ENCODE measurements around the gene IFT122. TPM values are rescaled to one million over a fixed set of nuclear protein-coding genes. Genes with fewer than 3 reads are reported as not detected.
"Not testable (repeated sequence)": the region's sequence is repeated elsewhere in the genome, so short reads cannot be mapped to it uniquely, and the experiment has no call there.

IFT122 gene
- total RNA-seq, 2 experiments from 2014 or later, result 22.7 to 26.7 TPM

DNA sequence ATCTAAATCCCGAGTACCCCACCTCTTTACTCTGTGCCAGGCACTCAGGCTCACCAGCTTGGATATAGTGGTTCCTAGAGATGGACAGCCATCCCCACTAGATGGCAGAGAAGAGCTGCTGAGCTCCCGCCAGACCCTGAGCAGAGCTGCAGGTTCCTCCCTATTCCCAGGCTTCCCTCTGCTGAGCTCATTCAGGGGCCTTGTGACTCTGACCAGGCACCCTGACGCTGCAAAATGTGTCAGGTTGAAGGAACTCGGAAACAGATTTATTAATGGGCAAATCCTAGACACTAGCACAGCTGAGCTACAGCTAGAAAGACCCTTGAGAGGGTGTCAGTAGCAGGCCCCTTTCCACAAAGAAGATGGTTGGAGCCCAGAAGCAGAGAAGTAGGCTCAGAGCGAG, 50.2 kb downstream of the IFT122 start:
- Mint-ChIP-seq H3K27me3 (no peaks in the 10 kb centered on the region), H3K4me1 (ENCODE audit: low read depth) (no peaks in the 10 kb centered on the region), H3K4me3 (no peak overlapping the region), H3K36me3 (ENCODE audit: low read depth) (peaks cover 36% of the 10 kb centered on the region), H3K27ac (no peak overlapping the region), H3K9me3 (no peaks in the 10 kb centered on the region)
- TF ChIP-seq CTCF (IDR thresholded peaks at IDR 0.05), result peak; percentile 86
- no peaks in the 10 kb centered on the region for H3K27me3 ChIP-seq (ENCODE audit: control insufficient read depth in 1 of 2, insufficient read depth in 2 of 2, low read length in 2 of 2)
- no peak overlapping the region for H3K27ac ChIP-seq (ENCODE audit: low read depth in 1 of 2, low read length in 2 of 2)
- peaks cover 6% of the 10 kb centered on the region for H3K36me3 ChIP-seq (ENCODE audit: insufficient read depth, low read length)
- intact Hi-C loops (cut with DNase I, micrococcal nuclease), result loop anchor here (1.0 to 5.0 kb wide), 7 partner anchors 117 to 445 kb away; partner anchors contain the start of gene PLXND1 (in 1 of the 2)
- H3K9me3 ChIP-seq (ENCODE audit: control insufficient read depth in 1 of 2, insufficient read depth in 1 of 2, low read length in 2 of 2), result no peaks in the 10 kb centered on the region
- DNase-seq (peak; percentile 22 to 83 (median 42)), ATAC-seq (ENCODE audit: poor library complexity) (peak; percentile 98)
- H3K4me1 ChIP-seq (ENCODE audit: insufficient read depth, low read length), result peaks cover 6% of the 10 kb centered on the region
- ChIA-PET POLR2A (interaction anchor here (0.6 to 1.1 kb wide), 5 partner anchors 51 to 1403 kb away, joined by 3 to 5 read pairs (median 4); partner anchors contain the start of genes ATP2C1, IFT122 and MBD4), CTCF (interaction anchor here (0.6 to 1.4 kb wide), 9 partner anchors 10 to 343 kb away, joined by 3 to 6 read pairs (median 3); no protein-coding TSS in a partner anchor)
- H3K4me3 ChIP-seq (ENCODE audit: low read length), result no peak overlapping the region

GRCh38 chr3:129491077-129491476, 51.1 kb downstream of the IFT122 start:
- H3K27me3 ChIP-seq (ENCODE audit: control insufficient read depth in 1 of 2, insufficient read depth in 2 of 2, low read length in 2 of 2); H3K9me3 ChIP-seq (ENCODE audit: control insufficient read depth in 1 of 2, insufficient read depth in 1 of 2, low read length in 2 of 2); ATAC-seq (ENCODE audit: poor library complexity); H3K27ac Mint-ChIP-seq; H3K36me3 ChIP-seq (ENCODE audit: insufficient read depth, low read length); DNase-seq; H3K4me3 ChIP-seq (ENCODE audit: low read length); H3K27me3 Mint-ChIP-seq; H3K4me1 Mint-ChIP-seq (ENCODE audit: low read depth); H3K27ac ChIP-seq (ENCODE audit: low read depth in 1 of 2, low read length in 2 of 2); H3K4me1 ChIP-seq (ENCODE audit: insufficient read depth, low read length); H3K4me3 Mint-ChIP-seq; CTCF ChIA-PET; H3K9me3 Mint-ChIP-seq; POLR2A ChIA-PET: not testable (repeated sequence)
- intact Hi-C loops (cut with DNase I, micrococcal nuclease), result loop anchor here in 1 of 2 experiments (2.0 to 5.0 kb wide), 3 partner anchors 116 to 338 kb away; partner anchors contain the start of gene PLXND1
- H3K36me3 Mint-ChIP-seq (ENCODE audit: low read depth), result peaks cover 32% of the 10 kb centered on the region

- Mint-ChIP-seq H3K36me3 (ENCODE audit: low read depth) (peaks cover 29% of the 10 kb centered on the region), H3K4me1 (ENCODE audit: low read depth) (no peaks in the 10 kb centered on the region), H3K27me3 (no peaks in the 10 kb centered on the region), H3K9me3 (no peaks in the 10 kb centered on the region), H3K27ac (no peak overlapping the region), H3K4me3 (no peak overlapping the region)
- no peak for TF ChIP-seq CTCF (IDR thresholded peaks at IDR 0.05)
- no peak overlapping the region for H3K27ac ChIP-seq (ENCODE audit: low read depth in 1 of 2, low read length in 2 of 2)
- intact Hi-C loops (cut with DNase I, micrococcal nuclease), result loop anchor here in 1 of 2 experiments (2.0 to 5.0 kb wide), 3 partner anchors 116 to 337 kb away; partner anchors contain the start of gene PLXND1
- ATAC-seq (ENCODE audit: poor library complexity) (no peak), DNase-seq (no peak)
- H3K4me1 ChIP-seq (ENCODE audit: insufficient read depth, low read length), result peaks cover 6% of the 10 kb centered on the region
- H3K9me3 ChIP-seq (ENCODE audit: control insufficient read depth in 1 of 2, insufficient read depth in 1 of 2, low read length in 2 of 2), result no peaks in the 10 kb centered on the region
- H3K4me3 ChIP-seq (ENCODE audit: low read length), result no peak overlapping the region
- peaks cover 6% of the 10 kb centered on the region for H3K36me3 ChIP-seq (ENCODE audit: insufficient read depth, low read length)
- ChIA-PET CTCF (interaction anchor here (0.9 kb wide), 1 partner anchor 338 kb away, joined by 3 read pairs; no protein-coding TSS in a partner anchor), POLR2A (no interaction called here)
- no peaks in the 10 kb centered on the region for H3K27me3 ChIP-seq (ENCODE audit: control insufficient read depth in 1 of 2, insufficient read depth in 2 of 2, low read length in 2 of 2)
These were observed 51.8 kb downstream of the IFT122 start for GRCh38 chr3:129491794-129492193.

DNA sequence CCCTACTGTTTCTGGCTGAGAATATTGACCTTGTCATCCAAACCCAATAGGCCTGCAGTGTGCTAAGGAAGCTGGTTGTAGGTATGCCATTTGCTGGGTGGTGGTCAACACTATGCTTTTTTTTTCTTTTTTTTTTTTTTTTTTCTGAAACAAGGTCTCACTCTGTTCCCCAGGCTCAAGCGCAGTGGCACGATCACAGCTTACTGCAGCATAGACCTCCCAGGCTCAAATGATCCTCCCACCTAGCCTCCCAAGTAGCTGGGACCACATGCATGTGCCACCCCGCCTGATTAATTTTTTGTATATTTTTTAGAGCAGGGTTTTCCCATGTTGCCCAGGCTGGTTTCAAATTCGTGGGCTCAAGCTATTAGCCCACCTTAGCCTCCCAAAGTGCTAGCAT, 52.7 kb downstream of the IFT122 start:
- peaks cover 29% of the 10 kb centered on the region for H3K36me3 Mint-ChIP-seq (ENCODE audit: low read depth)
- H3K4me1 ChIP-seq (ENCODE audit: insufficient read depth, low read length), result peaks cover 6% of the 10 kb centered on the region
- H3K27me3 Mint-ChIP-seq, result no peaks in the 10 kb centered on the region
- peaks cover 6% of the 10 kb centered on the region for H3K36me3 ChIP-seq (ENCODE audit: insufficient read depth, low read length)
- no peak overlapping the region for H3K4me3 ChIP-seq (ENCODE audit: low read length)
- ChIA-PET POLR2A (no interaction called here), CTCF (no interaction called here)
- no peak overlapping the region for H3K27ac Mint-ChIP-seq
- H3K9me3 ChIP-seq (ENCODE audit: control insufficient read depth in 1 of 2, insufficient read depth in 1 of 2, low read length in 2 of 2), result no peaks in the 10 kb centered on the region
- ATAC-seq (ENCODE audit: poor library complexity) (no peak), DNase-seq (no peak)
- no peak overlapping the region for H3K4me3 Mint-ChIP-seq
- H3K27ac ChIP-seq (ENCODE audit: low read depth in 1 of 2, low read length in 2 of 2), result no peak overlapping the region
- no peaks in the 10 kb centered on the region for H3K9me3 Mint-ChIP-seq
- TF ChIP-seq CTCF (IDR thresholded peaks at IDR 0.05), result no peak
- H3K27me3 ChIP-seq (ENCODE audit: control insufficient read depth in 1 of 2, insufficient read depth in 2 of 2, low read length in 2 of 2), result no peaks in the 10 kb centered on the region
- intact Hi-C loops (cut with DNase I, micrococcal nuclease), result loop anchor here in 1 of 2 experiments (5.0 kb wide), 2 partner anchors 115 to 135 kb away; partner anchors contain the start of gene PLXND1
- no peaks in the 10 kb centered on the region for H3K4me1 Mint-ChIP-seq (ENCODE audit: low read depth)
